Fibroblast of mammary gland (primary cell): ENCODE measurements around the gene OSGIN1.

ENCODE experiments used
- DNase-seq: peaks from one replicate; pipeline ENCODE4 v3.0.0-alpha.2; 2010; ENCODE audit warnings: low read depth
- H3K4me3 ChIP-seq: 2 replicates; pipeline ENCODE4 v1.5.1; 2011; ENCODE audit warnings: low read depth, mild to moderate bottlenecking, low read length, moderate library complexity; ENCODE audit not compliant: control insufficient read depth
- CTCF ChIP-seq: conservative IDR thresholded peaks from 2 replicates; pipeline ENCODE4 v1.5.1; 2011; ENCODE audit warnings: low read depth, low read length, inconsistent platforms; ENCODE audit not compliant: control insufficient read depth, insufficient read depth

Gene OSGIN1

GRCh38 chr16:83917152-83918120 is 35.6 kb upstream of the OSGIN1 start:
- H3K4me3 ChIP-seq = no peak overlapping the region
- TF ChIP-seq CTCF = no peak
- no peak for DNase-seq

GRCh38 chr16:83920894-83921491 is 32.0 kb upstream of the OSGIN1 start:
- no peak for DNase-seq
- no peak overlapping the region for H3K4me3 ChIP-seq
- TF ChIP-seq CTCF = no peak

- H3K4me3 ChIP-seq = no peak overlapping the region
- no peak for DNase-seq
- TF ChIP-seq CTCF = no peak
These were observed 29.3 kb upstream of the OSGIN1 start for GRCh38 chr16:83923581-83924365.

GRCh38 chr16:83924686-83925085 is 28.4 kb upstream of the OSGIN1 start:
- no peak for DNase-seq
- no peak overlapping the region for H3K4me3 ChIP-seq
- no peak for TF ChIP-seq CTCF

GRCh38 chr16:83925095-83925905 is 27.7 kb upstream of the OSGIN1 start:
- TF ChIP-seq CTCF = no peak
- DNase-seq = no peak
- H3K4me3 ChIP-seq = no peak overlapping the region

- no peak for TF ChIP-seq CTCF
- no peak overlapping the region for H3K4me3 ChIP-seq
- no peak for DNase-seq
These were observed 26.9 kb upstream of the OSGIN1 start for GRCh38 chr16:83925957-83926725.
